Medulla oblongata (tissue), 1 donor: ENCODE data around the gene MICAL2.

Experiments used
- DNase-seq: peaks from one replicate; pipeline ENCODE4 v3.0.0-alpha.2; 2015; ENCODE audit errors: extremely low spot score

Gene MICAL2

GRCh38 chr11:12156301-12157140, 46.1 kb downstream of the MICAL2 start:
- no peak for DNase-seq

GRCh38 chr11:12157241-12157661, 46.9 kb downstream of the MICAL2 start:
- no peak for DNase-seq

- no peak for DNase-seq
These were observed 48.5 kb downstream of the MICAL2 start for GRCh38 chr11:12158909-12159308.

GRCh38 chr11:12159351-12160099, 49.1 kb downstream of the MICAL2 start:
- peak; percentile 82 for DNase-seq

- DNase-seq = no peak
These were observed 49.8 kb downstream of the MICAL2 start for GRCh38 chr11:12160231-12160630.

- DNase-seq = no peak
These were observed 50.3 kb downstream of the MICAL2 start for GRCh38 chr11:12160680-12161079.

GRCh38 chr11:12161137-12161536, 50.7 kb downstream of the MICAL2 start:
- DNase-seq = no peak

- DNase-seq = no peak
These were observed 51.4 kb downstream of the MICAL2 start for GRCh38 chr11:12161603-12162350.

GRCh38 chr11:12162652-12163051, 52.3 kb downstream of the MICAL2 start:
- no peak for DNase-seq

- no peak for DNase-seq
These were observed 53.0 kb downstream of the MICAL2 start for GRCh38 chr11:12163181-12163941.

GRCh38 chr11:12164061-12165014, 53.9 kb downstream of the MICAL2 start:
- peak; percentile 78 for DNase-seq

GRCh38 chr11:12165237-12165875, 55.0 kb downstream of the MICAL2 start:
- DNase-seq = no peak

- no peak for DNase-seq
These were observed 56.1 kb downstream of the MICAL2 start for GRCh38 chr11:12166299-12167060.

GRCh38 chr11:12167061-12168000, 56.9 kb downstream of the MICAL2 start:
- DNase-seq = no peak

- no peak for DNase-seq
These were observed 57.7 kb downstream of the MICAL2 start for GRCh38 chr11:12168114-12168513.

GRCh38 chr11:12169822-12170221, 59.4 kb downstream of the MICAL2 start:
- DNase-seq = no peak

GRCh38 chr11:12170501-12170900, 60.1 kb downstream of the MICAL2 start:
- no peak for DNase-seq

GRCh38 chr11:12170984-12171383, 60.6 kb downstream of the MICAL2 start:
- peak; percentile 34 for DNase-seq
